NCI-H524 treated with DMSO at 0.1 percent for 48 hours (cell line): Measurements from ENCODE around the gene CEBPE.

Experiments used
- DNase-seq: peaks from one replicate; lab custom pipeline; 2025; lab: John Stamatoyannopoulos, UW

The CEBPE gene

GRCh38 chr14:23143911-23144310 is 24.9 kb upstream of the CEBPE start:
- DNase-seq: no peak

GRCh38 chr14:23142826-23143225 is 23.8 kb upstream of the CEBPE start:
- no peak for DNase-seq

GRCh38 chr14:23141706-23142444 is 22.8 kb upstream of the CEBPE start:
- DNase-seq: no peak

- DNase-seq: no peak
Measured at GRCh38 chr14:23140371-23140770, 21.3 kb upstream of the CEBPE start.

- DNase-seq: no peak
Measured at GRCh38 chr14:23139874-23140273, 20.8 kb upstream of the CEBPE start.

DNA sequence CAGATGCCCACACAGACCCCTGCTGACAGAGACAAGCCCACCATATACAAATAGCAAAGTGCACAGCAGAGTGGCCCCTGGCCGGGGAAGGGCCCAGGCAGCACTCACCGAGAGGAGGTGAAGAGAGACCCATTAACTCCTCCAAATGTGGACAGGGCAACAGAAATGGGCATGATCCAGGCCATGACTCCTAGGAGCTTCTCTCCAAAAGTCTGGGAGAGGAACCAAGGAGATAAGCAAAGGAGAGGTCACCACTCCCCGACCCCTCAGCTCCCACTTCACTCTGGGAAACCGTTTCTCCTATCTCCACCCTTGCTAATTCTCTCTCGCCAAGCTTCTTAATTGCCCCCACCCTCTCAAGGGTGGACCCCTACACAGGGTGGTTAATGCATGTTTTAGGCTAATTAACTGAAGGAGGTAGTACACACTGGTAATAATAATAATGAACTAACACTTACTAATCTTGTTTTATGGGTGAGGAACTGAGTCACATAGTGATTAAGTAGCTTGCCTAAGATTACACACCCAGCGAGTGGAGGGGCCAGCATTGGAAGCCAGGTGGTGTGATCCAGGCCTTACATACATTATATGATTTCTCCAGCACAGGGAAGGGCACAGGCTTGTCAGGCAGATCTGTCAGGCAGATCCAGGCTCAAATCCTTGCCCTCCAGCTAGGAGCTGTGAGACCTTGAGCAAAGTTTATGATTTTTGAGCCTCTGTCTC is 18.9 kb upstream of the CEBPE start:
- no peak for DNase-seq

- no peak for DNase-seq
Measured at GRCh38 chr14:23137192-23137812, 18.2 kb upstream of the CEBPE start.

- DNase-seq: no peak
Measured at GRCh38 chr14:23136566-23137133, 17.6 kb upstream of the CEBPE start.

- no peak for DNase-seq
Measured at GRCh38 chr14:23132970-23133369, 13.9 kb upstream of the CEBPE start.

DNA sequence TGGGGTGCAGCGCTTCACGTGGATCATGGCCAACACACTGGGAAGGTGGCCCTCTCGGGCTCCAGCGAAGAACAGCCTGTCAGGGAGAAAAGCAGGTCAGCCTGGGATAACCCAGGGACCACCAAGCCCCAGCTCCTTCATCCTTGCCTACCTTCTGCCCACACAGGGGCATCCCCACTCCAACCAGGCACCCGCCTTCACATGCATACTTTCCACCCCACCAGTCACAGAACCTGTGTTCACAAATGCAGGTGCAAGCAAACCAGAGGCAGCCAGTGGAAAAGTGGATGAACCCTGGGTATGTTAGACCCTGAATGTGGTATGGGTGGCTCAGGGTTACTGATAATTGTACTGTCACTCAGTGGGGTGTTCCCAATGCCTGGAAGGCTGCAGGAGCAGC is 12.4 kb upstream of the CEBPE start:
- no peak for DNase-seq

GRCh38 chr14:23130871-23131270 is 11.8 kb upstream of the CEBPE start:
- DNase-seq: no peak

DNA sequence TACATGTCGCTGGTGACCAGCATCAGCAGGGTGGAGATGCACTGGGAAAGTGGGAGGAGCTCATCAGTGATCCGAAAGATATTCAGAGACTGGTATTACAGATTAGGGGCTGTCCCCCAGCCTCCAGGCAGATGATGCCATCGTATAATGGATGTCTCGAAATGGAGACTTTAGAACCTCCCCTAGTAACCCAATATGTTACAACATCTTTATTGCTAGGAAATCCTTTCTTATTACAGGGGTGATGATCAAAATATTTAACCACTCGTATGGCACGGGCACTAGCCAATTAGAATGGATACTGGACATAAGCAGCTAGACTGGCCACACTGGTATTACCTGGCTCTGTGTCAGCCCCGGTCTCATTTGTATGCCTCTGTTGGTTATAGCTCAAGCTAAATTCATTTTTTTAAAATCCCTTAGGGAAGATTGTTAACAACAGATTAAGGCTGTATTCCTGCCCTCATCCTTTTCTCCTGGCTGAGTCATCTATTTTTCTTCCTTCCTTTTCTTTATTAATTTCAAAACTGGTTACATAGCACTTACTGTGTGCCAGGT is 10.8 kb upstream of the CEBPE start:
- no peak for DNase-seq

DNA sequence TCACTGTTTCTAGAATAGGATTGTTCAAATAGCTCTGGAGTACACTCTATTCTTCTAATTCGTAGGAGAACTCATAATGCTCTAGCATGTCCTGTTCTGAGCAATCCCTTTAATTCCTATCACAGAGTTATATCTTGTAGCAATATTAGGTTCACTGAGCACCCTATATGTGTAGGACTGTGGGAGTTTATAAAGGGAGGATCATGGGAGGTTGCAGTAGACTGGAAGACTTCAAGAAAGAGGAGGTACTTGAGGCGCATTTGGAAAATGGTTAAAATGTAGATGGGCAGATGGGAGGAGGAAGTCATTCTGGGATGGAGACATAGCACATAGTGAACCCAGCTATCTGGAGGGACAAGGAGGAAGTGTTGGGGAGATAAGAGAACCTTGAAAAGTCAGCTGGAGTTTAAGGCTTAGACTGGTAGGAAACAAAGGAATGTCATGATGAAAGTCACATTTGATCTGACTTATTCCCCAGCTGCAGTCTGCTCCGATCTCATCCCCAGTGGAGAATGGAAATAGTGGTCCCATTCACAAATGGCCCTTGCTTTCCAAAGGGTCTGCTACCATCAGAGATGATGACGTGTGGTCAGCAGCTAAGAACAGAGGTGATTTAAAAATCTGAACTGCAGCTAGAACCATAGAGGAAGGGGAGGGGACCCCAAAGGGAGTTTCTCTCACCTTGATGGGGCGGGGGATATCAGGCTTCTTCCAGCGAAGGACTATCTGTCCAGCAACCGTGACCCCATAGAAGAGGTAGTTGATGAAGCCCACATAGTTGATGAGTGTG is 10.1 kb upstream of the CEBPE start:
- no peak for DNase-seq

DNA sequence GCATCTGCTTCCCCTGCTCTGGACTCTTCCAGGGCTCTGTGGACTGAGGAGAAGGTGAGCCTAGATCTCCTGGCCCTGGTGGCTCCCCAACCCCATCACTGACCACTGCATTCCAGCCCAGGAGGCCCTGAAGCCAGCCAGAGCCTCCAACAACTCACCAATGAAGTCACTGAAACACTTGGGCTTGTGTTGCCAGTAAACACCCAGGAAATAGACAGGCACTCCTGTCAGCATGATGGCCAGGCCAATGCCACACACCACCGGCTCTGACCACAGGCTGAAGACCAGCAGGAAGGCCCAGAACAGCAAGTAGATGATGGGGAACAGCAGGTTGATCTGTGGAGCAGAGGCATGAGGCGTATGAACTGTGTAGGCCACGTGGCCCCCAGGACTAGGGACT is 8.8 kb upstream of the CEBPE start:
- DNase-seq: no peak

- DNase-seq: no peak
Measured at GRCh38 chr14:23126548-23127278, 7.7 kb upstream of the CEBPE start.

GRCh38 chr14:23125933-23126524 is 7.0 kb upstream of the CEBPE start:
- no peak for DNase-seq

GRCh38 chr14:23125011-23125410 is 6.0 kb upstream of the CEBPE start:
- DNase-seq: no peak

- DNase-seq: no peak
Measured at GRCh38 chr14:23124337-23124954, 5.4 kb upstream of the CEBPE start.

DNA sequence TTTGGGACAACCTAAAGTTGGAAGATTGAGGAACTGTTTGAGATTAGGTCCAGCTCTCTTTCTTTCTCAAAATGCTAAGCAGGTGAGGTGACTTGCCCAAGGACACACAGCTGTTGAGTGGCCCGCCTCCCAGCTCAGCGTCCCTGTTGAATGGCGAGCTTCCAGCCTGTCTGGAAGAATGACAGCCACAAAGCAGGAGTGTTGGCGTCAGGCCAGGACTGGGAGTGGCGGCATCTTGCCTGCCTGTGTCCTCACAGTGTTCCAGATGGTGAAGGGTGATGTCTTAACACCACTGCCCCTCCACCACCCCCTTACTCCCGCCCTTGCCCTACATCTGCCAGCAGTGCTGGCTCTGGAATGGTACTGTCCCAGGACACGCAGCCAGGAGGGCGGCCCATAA is 4.4 kb upstream of the CEBPE start:
- peak; percentile 97 for DNase-seq

- DNase-seq: no peak
Measured at GRCh38 chr14:23122086-23122485, 3.0 kb upstream of the CEBPE start.
